Measurements from ENCODE around the gene SIM1.

Gene SIM1

DNA sequence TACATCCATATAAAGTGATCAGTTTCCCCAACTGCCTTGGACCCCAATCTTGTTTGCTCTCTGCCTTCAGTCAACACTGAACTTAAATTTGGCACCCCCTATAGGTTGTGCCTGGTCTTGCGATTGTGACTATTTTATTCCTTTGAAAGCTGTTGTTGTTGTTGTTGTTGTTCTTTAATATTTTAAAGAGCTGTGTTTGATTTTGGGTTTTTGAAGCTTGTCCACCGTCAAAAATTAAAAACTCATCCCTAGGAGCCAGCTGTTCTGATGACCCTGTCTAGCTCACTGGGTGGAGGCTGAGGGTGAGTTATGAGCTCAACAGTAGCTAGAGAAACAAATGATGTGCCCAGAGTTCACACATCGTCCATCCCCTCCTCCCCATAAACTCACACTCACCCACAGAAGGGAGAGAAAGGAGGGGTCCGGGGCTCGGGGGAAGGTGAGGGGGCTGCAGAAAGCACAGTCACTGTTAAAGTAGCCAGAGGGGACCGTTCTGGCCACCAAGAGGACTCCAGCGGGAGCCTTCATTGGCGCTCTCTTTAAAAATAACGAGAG is 4.0 kb downstream of the SIM1 start:
- Histone ChIP-seq H3K27me3 (ENCODE audit: insufficient read depth, poor library complexity, severe bottlenecking) (peaks cover 100% of the 10 kb centered on the region), H3K9me3 (ENCODE audit: severe bottlenecking) (no peaks in the 10 kb centered on the region), H3K36me3 (ENCODE audit: low read depth) (no peaks in the 10 kb centered on the region), H3K27ac (ENCODE audit: poor library complexity, severe bottlenecking) (no peak overlapping the region), H3K4me3 (ENCODE audit: severe bottlenecking) (no peak overlapping the region), H3K4me1 (ENCODE audit: insufficient read depth, poor library complexity, severe bottlenecking) (peaks cover 3% of the 10 kb centered on the region)
- TF ChIP-seq, protein P1, sequence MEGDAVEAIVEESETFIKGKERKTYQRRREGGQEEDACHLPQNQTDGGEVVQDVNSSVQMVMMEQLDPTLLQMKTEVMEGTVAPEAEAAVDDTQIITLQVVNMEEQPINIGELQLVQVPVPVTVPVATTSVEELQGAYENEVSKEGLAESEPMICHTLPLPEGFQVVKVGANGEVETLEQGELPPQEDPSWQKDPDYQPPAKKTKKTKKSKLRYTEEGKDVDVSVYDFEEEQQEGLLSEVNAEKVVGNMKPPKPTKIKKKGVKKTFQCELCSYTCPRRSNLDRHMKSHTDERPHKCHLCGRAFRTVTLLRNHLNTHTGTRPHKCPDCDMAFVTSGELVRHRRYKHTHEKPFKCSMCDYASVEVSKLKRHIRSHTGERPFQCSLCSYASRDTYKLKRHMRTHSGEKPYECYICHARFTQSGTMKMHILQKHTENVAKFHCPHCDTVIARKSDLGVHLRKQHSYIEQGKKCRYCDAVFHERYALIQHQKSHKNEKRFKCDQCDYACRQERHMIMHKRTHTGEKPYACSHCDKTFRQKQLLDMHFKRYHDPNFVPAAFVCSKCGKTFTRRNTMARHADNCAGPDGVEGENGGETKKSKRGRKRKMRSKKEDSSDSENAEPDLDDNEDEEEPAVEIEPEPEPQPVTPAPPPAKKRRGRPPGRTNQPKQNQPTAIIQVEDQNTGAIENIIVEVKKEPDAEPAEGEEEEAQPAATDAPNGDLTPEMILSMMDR (IDR thresholded peaks at IDR 0.05; ENCODE audit: poor library complexity, severe bottlenecking): peak; percentile 26
- ATAC-seq (ENCODE audit: low read depth): no peak
- DNase-seq (ENCODE audit: low spot score): no peak

DNA sequence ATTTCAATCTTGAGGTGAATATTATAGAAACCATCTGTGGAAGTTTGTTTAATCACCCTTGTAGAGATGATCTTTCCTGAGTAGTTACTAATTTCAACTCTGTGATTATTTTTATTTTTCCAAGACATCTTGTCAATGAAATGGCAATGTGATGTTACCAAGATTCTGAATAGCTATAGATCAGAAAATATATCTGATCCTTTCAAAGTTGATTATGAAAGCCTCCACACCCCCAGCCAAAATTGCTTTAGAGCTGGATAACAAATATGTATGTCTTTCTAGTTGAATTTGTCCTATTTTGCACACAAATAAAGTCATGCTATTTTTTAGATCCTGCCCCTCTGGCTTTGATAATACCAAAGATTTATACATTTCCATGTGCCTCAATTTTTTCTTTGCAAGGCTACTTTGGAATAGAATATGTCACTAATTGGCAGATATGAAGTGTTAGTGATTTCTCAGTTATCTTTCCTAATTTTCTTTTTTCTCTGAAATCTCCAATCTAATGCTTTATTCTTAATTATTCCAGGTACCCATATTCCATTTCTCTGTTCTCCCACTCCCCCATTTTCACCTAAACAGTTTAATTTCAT is 5.0 kb downstream of the SIM1 start:
- no peak overlapping the region for H3K4me3 ChIP-seq (ENCODE audit: severe bottlenecking)
- no peaks in the 10 kb centered on the region for H3K36me3 ChIP-seq (ENCODE audit: low read depth)
- TF ChIP-seq, protein P1 (IDR thresholded peaks at IDR 0.05; ENCODE audit: poor library complexity, severe bottlenecking): no peak
- no peak for ATAC-seq (ENCODE audit: low read depth)
- no peak overlapping the region for H3K27ac ChIP-seq (ENCODE audit: poor library complexity, severe bottlenecking)
- DNase-seq (ENCODE audit: low spot score): no peak
- peaks cover 3% of the 10 kb centered on the region for H3K4me1 ChIP-seq (ENCODE audit: insufficient read depth, poor library complexity, severe bottlenecking)
- H3K27me3 ChIP-seq (ENCODE audit: insufficient read depth, poor library complexity, severe bottlenecking): peaks cover 100% of the 10 kb centered on the region
- H3K9me3 ChIP-seq (ENCODE audit: severe bottlenecking): no peaks in the 10 kb centered on the region

DNA sequence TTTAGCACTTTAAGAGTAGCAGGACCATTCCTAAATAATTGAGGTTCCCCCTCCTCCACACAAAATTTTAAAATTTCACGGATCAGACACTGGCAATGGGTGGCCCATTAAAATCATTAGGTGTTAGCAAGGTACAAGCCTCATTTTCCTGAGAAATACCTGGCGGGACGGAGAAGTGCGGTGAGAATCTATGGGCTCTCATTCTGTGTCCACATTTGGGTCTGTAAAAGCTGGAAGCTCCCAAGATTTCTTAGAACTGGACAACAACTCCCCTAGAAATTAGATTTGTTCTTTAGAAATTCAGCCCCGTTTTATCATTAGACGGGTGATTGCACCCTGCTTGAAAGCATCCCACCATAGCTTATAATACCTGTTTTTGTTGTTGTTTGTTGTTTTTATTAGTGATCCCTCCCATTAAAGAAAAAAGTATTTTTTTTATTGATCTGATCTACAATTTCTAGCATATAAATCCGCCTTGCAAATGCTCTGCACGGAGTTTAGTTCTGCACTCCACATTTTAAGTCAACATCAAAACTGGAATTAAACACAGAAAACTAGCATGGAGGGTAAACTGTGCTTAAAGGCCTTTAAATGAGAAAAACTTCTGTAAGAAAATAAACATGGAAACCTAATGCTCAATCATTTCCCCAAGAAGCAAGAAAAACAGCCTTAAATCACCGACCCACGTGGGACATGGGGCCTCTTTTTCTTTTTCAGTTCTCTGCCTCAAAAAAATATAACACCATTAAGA is 5.7 kb downstream of the SIM1 start:
- H3K9me3 ChIP-seq (ENCODE audit: severe bottlenecking): no peaks in the 10 kb centered on the region
- H3K27me3 ChIP-seq (ENCODE audit: insufficient read depth, poor library complexity, severe bottlenecking): peaks cover 100% of the 10 kb centered on the region
- H3K27ac ChIP-seq (ENCODE audit: poor library complexity, severe bottlenecking): no peak overlapping the region
- no peak overlapping the region for H3K4me3 ChIP-seq (ENCODE audit: severe bottlenecking)
- H3K36me3 ChIP-seq (ENCODE audit: low read depth): no peaks in the 10 kb centered on the region
- TF ChIP-seq, protein P1 (IDR thresholded peaks at IDR 0.05; ENCODE audit: poor library complexity, severe bottlenecking): no peak
- H3K4me1 ChIP-seq (ENCODE audit: insufficient read depth, poor library complexity, severe bottlenecking): peaks cover 3% of the 10 kb centered on the region
- no peak for ATAC-seq (ENCODE audit: low read depth)
- DNase-seq (ENCODE audit: low spot score): no peak

DNA sequence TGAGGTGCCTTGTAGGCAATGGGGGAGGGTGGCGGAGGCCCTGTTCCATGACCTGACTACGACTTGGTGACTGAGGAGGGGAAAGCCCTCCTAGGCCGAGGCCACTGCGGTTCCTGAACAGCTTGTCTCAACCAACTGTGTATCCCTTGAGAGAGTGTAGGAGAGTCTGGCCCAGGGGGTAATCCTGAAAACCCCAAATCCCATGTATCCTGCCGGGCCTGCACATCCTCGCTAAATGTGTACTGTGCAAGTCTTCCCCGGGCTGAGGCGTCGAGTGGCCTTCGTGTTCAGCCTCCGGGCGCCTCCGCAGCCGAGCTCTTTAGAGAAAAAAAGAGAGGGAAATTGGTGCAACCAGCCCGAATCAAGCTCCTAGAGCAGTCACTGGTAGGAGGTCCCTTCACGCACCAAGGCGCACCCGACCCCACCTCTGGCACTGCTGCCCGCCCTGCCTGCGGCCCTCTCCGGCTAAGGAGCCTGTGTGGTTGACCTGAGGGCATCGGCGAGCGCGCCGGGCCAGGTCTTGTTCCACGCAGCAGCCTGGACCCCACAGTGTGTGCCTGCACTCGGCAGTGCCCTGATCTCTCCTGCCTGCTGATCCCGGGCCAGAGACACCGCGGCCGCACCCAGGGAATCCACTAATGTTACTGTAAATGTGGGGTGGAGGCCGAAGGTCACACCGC is 7.3 kb downstream of the SIM1 start:
- Histone ChIP-seq H3K36me3 (ENCODE audit: low read depth) (no peaks in the 10 kb centered on the region), H3K27ac (ENCODE audit: poor library complexity, severe bottlenecking) (no peak overlapping the region), H3K4me1 (ENCODE audit: insufficient read depth, poor library complexity, severe bottlenecking) (peaks cover 3% of the 10 kb centered on the region), H3K27me3 (ENCODE audit: insufficient read depth, poor library complexity, severe bottlenecking) (peaks cover 100% of the 10 kb centered on the region), H3K9me3 (ENCODE audit: severe bottlenecking) (no peaks in the 10 kb centered on the region), H3K4me3 (ENCODE audit: severe bottlenecking) (no peak overlapping the region)
- DNase-seq (ENCODE audit: low spot score) (no peak), ATAC-seq (ENCODE audit: low read depth) (no peak)
- TF ChIP-seq, protein P1 (IDR thresholded peaks at IDR 0.05; ENCODE audit: poor library complexity, severe bottlenecking): no peak

Measured in RWPE2 (cell line).